COR-L47 (cell line): ENCODE results near the gene THAP2.
"Not testable (repeated sequence)": the region's sequence is repeated elsewhere in the genome, so short reads cannot be mapped to it uniquely, and the experiment has no call there.

Source experiments
- DNase-seq: peaks from one replicate; lab custom pipeline; 2025; lab: John Stamatoyannopoulos, UW

The THAP2 gene

DNA sequence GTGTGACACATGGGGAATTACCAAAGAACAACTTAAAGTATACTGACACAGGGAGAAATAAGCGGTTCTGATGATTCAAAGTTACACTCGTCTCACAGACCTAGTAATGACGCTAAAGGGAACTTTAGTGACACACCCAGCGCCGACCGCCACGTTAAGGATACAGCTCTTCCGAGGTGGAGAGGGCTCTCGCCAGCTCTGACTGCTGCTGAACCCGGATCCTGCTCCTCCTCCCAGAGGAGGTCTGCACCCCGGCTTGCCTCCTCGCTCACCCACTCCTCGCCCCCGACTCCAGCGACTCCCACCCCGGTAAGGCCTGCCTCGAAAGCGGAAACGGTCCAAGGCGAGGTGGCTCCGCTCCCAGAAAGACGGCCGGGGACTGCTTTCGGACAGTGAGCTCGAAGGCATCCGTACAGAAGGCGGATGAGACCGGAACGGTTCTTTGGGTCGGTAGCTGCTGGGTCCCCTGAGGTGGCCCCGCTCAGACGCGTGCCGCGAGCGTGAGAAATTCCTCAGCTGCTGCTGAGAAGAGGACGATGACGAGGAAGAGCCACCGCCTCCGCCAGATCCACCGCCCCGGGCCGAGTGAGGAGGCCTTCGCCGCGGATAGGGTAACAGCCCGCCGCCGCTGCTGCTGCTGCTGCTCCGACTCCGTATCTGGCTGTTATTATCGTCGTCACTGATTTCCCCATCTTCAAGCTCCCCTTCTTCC lies 1.1 kb upstream of the THAP2 start:
- no peak for DNase-seq

DNA sequence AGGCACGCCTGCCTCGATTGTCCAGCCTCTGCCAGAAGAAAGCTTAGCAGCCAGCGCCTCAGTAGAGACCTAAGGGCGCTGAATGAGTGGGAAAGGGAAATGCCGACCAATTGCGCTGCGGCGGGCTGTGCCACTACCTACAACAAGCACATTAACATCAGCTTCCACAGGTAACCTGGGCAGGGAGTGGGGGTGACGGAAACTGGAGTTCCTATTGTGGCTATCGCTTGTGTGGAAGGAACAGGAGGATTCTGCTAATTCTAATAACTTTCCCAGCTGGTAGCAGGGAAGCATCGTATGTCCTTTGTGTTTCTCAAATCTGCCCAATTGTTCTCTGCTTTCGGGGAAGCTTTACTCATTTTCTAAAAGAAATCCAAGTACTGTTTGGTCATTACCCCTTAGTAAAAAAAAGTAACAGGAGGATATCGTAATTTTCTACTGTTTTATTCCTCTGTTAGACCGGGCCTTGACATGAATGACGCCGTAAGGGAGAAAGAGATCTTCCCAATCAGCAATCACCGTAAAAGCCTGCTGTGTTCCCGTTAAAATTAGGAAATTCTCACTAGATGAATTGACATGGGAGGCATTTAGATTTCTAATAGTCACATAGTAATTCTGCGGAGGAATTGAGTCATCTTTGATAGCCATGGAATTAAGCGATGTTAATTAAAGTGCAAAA lies 449 bp downstream of the THAP2 start:
- peak; percentile 59 for DNase-seq

DNA sequence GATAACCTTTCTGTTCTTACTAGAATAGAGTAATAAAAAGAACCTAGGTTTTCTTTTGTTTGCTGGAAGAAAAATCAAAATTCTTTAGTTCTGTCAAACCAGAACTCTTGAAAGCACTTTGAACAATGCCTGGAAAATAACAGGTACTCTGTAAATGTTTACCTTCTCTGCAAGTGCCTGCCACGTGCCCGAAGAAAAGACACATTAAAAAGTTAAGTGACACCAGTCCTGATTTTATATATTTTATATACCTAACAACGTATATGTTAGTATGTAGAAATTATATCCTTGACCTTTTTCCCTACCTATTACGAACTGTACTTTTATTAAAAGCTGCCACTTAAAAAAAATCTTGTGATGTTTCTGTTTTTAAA lies 976 bp downstream of the THAP2 start:
- no peak for DNase-seq

DNA sequence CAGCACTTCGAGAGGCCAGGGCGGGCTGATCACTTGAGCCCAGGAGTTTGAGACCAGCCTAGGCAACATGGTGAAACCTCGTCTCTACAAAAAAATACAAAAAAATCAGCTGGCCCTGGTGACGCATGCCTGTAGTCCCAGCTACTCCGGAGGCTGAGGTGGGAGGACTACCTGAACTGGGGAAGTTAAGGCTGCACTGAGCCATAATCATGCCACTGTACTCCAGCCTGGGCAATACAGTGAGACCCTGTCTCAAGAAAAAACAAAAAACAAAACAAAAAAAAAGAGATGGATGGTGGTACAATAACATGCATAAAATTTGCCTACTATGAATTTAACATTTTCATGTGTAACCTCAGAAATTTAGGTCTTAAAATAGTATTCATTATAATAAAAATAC lies 2.2 kb downstream of the THAP2 start:
- no peak for DNase-seq

DNA sequence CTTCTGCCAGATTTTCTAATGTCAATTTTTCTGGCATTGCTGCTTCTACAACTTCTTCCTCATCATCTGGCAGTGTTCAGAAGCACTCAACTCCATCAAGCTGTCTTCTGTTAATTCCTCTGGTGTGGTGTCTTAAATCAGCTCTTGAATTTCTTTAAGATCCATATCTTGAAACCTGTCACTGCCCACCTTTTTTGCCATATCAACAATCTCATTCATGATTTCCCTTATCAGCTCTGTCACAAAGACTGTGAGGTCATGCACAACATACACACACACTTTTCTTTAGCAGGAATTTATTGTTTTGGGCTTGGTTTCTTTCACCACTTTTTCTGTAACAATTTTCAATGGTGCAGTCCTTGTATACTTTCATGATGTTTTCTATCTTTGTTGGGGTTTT lies 7.2 kb downstream of the THAP2 start:
- DNase-seq: no peak

DNA sequence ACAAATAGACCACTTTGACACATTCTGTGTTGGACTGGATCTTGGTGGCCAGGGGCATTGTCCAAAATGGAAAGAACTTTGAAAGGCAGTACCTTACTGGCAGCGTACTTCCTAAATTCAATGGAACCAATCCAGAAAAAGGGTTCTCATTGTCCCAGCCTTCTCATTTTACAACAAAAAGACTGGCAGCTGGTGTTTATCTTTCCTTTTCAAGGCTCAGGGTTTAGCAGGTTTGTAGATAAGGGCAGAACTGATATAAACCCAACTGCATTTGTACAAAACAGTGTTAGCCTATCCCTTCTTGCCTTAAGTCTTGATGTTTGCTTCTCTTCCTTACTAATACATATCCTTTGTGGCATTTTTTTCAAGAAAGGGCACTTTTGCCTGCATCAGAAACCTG lies 7.7 kb downstream of the THAP2 start:
- DNase-seq: no peak

DNA sequence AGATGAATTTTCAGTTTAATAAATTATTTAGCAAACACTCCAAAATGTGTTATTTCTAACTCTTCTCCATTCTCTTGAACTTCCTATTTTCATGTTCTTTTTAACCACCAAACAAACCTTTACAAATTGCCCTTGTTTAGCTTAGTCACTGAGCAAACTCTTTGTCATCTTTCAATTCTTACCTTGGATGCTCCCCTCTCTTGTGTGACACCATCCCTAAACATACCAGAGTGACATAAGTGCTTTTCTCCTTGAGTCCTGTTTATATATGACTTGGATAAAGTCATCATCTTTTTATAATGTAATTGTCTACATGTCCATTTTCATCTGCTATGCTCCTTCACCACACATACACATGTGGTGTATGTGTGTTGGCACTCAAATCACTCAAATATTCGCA lies 18.4 kb downstream of the THAP2 start:
- DNase-seq: no peak

DNA sequence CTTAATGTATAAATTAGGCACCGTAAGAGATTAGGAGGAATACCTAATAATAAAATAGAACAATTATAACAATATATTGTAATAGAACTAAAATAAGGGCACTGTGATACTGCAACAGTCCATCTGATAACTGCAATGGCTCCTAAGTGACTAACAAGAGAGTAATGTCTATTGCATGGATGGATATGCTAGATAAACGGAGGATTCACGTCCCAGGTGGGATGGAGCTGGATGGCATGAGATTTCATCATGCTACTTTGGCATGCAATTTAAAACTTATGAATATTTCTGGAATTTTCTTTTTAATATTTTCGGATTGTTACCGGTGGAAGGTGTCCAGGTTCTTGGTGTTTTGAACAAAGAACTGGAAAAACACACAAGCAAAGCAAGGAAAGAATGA lies 19.5 kb downstream of the THAP2 start:
- no peak for DNase-seq

DNA sequence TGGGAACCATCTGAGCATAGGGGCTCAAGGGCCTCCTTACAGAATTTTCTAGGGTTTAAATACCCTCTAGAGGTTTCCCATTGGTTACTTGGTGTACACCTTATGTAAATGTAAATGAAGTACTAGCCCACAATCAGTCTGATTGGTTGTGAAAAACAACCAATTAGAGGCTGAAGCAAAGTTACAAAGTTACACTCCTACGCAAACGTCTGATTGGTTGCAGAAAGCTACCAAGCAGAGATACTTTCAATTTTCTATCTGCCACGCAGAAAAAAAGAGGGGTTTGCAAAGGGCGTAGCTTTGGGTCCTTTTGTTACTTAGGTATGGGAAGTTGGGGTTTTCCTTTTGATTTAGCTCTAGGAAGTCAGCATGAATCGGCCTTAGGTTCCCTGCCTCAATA lies 20.0 kb downstream of the THAP2 start:
- no peak for DNase-seq

DNA sequence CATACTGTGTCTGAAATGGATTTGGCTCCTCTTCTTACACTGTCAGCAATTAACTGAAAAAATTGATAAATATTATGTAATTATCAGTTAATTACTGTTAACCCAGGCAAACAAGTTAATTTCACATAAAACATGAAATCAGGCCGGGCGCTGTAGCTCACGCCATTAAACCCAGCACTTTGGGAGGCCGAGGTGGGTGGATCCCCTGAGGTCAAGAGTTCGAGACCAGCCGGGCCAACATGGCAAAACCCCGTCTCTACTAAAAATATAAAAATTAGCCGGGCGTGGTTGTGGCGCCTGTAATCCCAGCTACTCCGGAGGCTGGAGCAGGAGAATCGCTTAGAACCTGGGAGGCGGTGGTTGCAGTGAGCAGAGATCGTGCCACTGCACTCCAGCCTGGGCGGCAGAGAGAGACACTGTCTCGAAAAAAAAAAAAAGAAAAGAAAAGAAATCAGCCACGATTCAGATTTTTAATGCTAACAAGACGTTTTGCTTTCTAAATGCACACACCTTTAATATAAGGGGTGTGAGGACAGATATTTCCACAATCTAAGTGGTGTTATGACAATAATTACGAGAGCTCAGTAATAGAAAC lies 21.3 kb downstream of the THAP2 start:
- DNase-seq: no peak

DNA sequence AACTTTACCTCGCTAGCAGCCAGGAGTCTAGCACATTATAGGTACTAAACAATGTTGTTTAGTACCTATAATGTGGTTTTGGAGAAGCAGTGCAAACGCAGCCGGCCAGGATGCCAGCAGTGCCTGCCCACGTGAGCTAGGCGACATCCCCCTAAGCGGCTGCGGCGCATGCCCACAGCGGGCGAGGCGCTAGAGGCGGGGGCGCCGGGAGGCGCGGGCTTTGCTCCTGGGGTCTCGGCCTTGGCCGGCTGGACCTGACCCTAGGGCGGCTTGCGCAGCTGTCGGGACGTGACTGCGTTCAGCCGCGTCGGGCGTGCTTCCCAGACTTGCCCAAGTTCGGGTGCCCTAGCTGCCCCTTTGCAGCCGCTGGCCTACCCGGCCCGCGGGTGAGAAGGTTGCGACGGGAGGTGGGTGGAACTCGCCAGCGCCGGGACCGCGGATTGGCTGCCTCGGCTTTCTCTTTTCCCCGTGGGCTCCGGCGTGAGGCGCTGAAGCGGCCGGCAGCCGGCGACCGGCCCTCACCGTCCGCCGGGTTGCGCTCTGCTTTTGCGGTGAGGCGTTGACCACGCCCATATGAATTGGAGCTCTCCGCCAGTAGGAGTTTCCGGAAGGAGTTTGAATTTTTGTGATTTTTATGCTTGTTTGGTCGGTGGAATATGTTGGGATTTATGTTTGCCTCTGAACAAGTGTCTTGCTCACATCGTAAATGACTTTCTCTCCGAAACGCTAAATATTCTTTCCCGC lies 22.0 kb downstream of the THAP2 start, which contains the start of gene TMEM19:
TSS of gene TMEM19 (plus strand) at position 169 of the 744 bp plus-strand sequence. CDS start 599 bp downstream, outside the sequence.
- DNase-seq: peak; percentile 77

DNA sequence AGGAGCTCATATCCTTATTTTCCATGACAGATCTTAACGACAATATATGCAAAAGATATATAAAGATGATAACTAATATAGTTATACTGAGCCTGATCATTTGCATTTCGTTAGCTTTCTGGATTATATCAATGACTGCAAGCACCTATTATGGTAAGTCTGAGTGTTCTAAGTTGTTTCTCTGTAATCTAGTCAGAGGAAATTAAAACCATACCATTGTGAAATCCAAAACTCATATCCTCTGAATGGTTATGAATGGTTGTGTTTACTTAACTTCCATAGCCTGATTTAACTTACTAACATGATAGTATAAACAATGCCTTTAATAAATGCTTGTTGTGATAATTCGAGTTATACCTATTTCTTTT lies 22.5 kb downstream of the THAP2 start:
- DNase-seq: no peak

DNA sequence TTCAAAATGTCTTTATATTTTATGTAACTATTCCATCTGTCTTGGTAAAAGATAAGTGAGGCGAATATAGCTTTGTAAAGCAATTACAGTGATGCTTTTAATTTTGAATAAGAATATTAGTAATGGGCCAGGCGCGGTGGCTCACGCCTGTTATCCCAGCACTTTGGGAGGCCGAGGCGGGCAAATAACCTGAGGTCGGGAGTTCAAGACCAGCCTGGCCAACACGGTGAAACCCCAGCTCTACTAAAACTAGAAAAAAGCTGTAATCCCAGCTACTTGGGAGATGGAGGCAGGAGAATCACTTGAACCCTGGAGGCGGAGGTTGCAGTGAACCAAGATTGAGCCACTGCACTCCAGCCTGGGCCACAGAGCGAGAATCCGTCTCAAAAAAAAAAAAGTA lies 23.1 kb downstream of the THAP2 start:
- not testable (repeated sequence) for DNase-seq

DNA sequence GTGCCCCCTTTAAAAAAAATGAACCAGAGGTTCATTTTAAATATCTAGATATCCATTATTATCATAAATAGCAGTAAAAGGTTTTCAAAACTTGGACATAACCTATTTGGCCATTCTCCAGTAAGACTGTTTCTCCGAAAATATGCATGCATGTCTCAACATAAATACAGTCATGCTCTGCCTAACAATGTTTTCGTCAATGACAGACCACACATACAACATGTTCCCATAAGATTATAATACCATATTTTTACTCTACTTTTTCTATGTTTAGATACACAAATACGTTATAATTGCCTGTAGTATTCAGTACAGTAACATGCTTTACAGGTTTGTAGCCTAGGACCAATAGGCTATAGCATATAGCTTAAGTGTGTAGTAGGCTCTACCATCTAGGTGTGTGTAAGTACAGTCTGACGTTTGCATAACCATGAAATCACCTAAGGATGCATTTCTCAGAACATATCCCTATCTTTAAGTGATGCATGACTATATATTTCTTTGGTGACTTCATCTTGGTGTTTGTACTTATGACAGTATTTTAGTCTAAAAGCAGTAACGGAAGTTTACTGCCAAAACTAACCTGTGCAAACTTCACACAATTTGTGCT lies 25.0 kb downstream of the THAP2 start:
- no peak for DNase-seq

DNA sequence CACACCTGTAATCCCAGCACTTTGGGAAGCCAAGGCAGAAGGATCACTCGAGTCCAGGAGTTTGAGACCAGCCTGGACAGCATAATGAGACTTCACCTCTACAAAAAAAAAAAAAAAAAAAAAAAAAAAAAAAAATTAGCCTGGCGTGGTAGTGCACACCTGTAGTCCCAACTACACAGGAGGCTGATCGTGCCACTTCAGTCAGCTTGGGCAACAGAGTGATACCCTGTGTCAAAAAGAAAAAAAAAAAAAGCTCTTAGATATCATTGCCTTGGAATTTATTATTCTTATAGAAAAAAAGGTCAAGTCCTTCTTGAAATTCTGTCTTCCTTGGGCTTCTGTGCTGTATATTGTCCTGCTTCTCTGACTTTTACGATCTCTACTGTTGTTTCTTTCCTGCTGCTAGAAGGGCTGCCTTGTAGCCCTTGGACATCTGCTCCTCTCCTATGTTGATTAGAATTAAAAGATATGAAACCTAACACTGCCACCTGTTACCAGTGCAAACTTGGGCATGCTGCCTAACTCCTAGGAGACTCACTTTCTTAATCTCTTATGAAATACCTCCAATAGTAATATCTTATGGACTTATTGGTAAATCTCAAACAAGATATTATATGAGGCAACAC lies 27.5 kb downstream of the THAP2 start:
- no peak for DNase-seq

DNA sequence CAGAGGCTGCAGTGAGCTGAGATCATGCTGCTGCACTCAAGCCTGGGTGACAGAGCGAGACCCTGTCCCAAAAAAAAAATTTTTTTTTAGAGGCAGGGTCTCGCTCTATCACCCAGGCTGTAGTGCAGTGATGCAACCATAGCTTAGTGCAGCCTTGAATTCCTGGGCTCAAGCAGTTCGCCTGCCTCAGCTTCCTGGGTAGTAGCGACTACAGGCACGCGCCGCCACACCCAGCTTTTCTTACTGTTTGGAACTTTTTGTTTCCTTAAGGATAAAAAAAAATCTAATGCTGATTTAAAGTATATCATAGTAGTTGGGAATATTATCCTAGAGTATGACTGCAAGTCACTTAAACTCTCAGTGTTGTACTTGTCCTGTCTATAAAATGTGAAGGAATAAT lies 29.0 kb downstream of the THAP2 start:
- DNase-seq: no peak

DNA sequence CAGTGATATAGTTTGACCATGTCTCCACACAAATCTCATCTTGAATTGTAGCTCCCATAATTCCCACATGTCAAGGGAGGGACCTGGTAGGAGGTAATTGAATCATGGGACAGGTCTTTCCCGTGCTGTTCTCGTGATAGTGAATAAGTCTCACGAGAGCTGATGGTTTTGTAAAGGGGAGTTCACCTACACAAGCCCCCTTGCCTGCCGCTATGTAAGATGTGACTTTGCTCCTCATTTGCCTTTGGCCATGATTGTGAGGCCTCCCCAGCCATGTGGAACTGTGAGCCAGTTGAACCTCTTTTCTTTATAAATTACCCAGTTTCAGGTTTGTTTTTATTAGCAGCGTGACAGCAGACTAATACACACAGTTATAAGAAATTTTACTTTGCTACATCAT lies 29.6 kb downstream of the THAP2 start:
- not testable (repeated sequence) for DNase-seq

DNA sequence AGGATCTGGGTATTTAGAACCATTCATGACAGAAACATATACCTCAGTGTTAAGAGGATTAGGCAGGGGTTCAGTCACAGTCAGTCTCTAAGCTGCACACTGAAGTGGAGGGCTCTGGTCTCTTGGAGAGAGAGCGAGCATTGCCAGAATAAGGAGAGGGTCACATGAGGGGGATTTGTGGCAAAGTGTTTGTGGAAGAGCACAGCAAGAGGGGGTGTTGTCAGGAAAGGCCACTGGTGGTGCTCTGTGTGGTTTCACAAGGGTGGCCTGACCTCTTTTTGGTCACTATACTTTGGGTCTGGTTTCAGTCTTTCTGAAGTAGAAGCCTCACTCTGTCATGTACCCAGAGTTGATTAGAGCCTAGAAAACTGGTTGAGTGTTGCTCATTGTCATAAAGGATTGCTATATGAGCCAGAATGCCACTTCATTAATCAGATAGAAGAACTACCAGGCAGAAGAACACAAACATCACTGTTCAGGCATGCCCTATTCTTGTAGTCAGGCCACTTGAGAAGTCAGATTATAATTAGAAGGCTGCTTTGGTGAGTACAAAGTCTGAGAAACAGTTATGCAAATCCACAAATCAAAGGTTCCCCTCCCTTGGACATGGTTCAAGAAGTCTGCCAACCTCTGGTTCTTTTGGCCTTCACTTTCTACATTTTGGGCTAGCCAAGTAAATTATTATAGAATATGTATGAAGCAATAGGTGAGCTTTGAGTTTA lies 30.2 kb downstream of the THAP2 start:
- DNase-seq: no peak

DNA sequence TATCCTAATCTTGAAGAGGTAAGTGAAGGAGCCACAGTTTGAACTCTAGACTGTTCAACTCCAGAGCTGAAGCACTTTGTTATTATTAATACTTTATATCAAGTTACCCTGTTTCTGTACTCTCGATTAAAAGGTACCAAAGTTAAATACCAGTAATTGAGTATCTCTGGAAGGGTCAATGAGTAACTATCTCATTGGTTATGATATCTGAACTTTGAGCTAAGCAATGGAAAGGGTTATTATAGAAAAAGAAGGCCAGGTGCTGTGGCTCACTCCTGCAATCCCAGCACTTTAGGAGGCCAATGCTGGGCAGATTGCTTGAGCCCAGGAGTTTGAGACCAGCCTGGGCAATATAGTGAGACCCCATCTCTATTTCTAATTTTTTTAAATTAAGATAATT lies 31.7 kb downstream of the THAP2 start:
- DNase-seq: no peak

DNA sequence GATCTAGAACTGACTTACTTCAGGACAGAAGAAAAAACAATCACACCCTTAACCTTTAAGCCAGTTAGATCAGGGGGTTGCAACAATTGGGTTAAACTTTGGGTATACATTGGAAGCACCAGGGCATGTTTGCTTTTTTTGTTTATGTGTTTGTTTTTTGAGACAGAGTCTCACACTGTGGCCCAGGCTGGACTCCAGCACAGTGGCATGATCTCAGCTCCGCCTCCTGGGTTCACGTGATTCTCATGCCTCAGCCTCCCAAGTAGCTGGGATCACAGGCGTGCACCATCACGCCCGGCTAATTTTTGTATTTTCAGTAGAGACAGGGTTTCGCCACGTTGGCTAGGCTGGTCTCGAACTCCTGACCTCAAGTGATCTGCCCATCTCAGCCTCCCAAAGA lies 38.1 kb downstream of the THAP2 start:
- not testable (repeated sequence) for DNase-seq

DNA sequence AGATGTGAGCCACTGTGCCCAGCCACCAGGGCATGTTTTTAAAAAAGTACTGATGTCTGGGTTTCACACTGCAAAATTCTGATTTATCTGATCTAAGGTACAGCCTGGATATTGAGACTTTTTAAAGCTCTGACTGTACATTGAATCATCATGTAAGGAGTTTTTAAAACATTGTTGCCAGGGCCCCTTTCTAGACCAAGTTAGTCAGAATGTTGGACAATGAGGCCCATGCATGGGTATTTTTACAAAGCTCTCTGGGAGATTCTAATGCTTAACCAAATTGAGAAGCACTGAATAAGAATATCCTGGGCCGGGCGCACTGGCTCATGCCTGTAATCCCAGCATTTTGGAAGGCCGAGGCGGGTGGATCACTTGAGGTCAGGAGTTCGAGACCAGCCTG lies 38.5 kb downstream of the THAP2 start:
- DNase-seq: no peak
